Measurements from ENCODE around the gene ANKRD1. TPM values are rescaled to one million over a fixed set of nuclear protein-coding genes. Genes with fewer than 3 reads are reported as not detected.

The ANKRD1 gene
- total RNA-seq, 1 experiment from 2014 or later = not detected

DNA sequence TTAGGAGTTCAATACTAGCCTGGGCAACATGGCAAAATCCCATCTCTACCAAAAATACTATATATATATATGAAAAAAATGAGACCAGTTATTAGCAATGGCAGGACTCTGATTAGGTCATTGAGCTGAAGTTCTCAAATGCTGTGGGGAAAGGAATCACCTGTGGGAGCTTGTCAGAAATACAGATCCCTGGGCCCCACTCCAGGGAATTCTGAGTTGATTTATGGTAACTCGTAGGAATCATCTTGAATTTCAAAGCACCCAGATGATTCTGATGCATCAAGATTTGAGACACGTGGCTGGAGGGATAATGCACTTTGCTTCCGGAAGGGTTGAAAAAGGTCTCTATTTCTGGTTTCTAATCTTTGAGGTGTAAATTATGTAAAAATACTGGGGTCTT lies 1.0 kb upstream of the ANKRD1 start:
- no peak overlapping the region for H3K4me3 ChIP-seq (replicated peaks in 1 of 2; ENCODE audit: low read depth in 1 of 2, low read length in 2 of 2)
- POLR2A ChIA-PET = no interaction called here
- ATAC-seq = no peak
- RAD21 ChIA-PET (ENCODE audit: low non-redundant PET in 1 of 2, low total read pairs in 2 of 2, uncharacterized antibody in 2 of 2, unreplicated experiment in 2 of 2) = no interaction called here
- no peak overlapping the region for H3K27ac ChIP-seq (ENCODE audit: low read depth, low read length)
- no peaks in the 10 kb centered on the region for H4K20me1 ChIP-seq (ENCODE audit: insufficient read depth)
- no peaks in the 10 kb centered on the region for H3K79me2 ChIP-seq (ENCODE audit: insufficient read depth, low read length)
- DNase-seq (ENCODE audit: low read depth, low spot score) = no peak
- peaks cover 9 to 12% of the 10 kb centered on the region in 2 experiments for H3K4me1 ChIP-seq (ENCODE audit: control insufficient read depth in 1 of 2, insufficient read depth in 2 of 2, low read length in 2 of 2)
- intact Hi-C loops (cut with micrococcal nuclease) = no loop called here
- TF ChIP-seq EZH2phosphoT487 (IDR thresholded peaks at IDR 0.05; ENCODE audit: borderline replicate concordance) (no peak), ZFX (IDR thresholded peaks at IDR 0.05) (no peak), SIN3A (IDR thresholded peaks at IDR 0.05; ENCODE audit: low read depth) (no peak), EZH2 (IDR thresholded peaks at IDR 0.05) (no peak), CEBPB (IDR thresholded peaks at IDR 0.05; ENCODE audit: low read depth) (no peak), TCF7L2 (IDR thresholded peaks at IDR 0.05; ENCODE audit: borderline replicate concordance, extremely low read depth, insufficient read depth, insufficient read length) (no peak), YY1 (IDR thresholded peaks at IDR 0.05; ENCODE audit: extremely low read depth, insufficient replicate concordance, low read depth, low read length) (no peak), SP1 (IDR thresholded peaks at IDR 0.05; ENCODE audit: low read depth) (no peak), ZNF274 (IDR thresholded peaks at IDR 0.05; ENCODE audit: low read depth, low read length) (no peak), SRF (IDR thresholded peaks at IDR 0.05; ENCODE audit: low read depth) (no peak), POLR2A (IDR thresholded peaks at IDR 0.05; ENCODE audit: borderline replicate concordance, extremely low read depth, insufficient read depth, insufficient read length) (no peak), EGR1 (IDR thresholded peaks at IDR 0.05; ENCODE audit: low read depth) (no peak), POLR2AphosphoS5 (IDR thresholded peaks at IDR 0.05; ENCODE audit: low read depth, low read length) (no peak), ELF1 (IDR thresholded peaks at IDR 0.05; ENCODE audit: borderline replicate concordance, low read depth) (no peak)
- TF ChIP-seq, protein P1, sequence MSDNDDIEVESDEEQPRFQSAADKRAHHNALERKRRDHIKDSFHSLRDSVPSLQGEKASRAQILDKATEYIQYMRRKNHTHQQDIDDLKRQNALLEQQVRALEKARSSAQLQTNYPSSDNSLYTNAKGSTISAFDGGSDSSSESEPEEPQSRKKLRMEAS (IDR thresholded peaks at IDR 0.05) = no peak
- TF ChIP-seq, protein P2, sequence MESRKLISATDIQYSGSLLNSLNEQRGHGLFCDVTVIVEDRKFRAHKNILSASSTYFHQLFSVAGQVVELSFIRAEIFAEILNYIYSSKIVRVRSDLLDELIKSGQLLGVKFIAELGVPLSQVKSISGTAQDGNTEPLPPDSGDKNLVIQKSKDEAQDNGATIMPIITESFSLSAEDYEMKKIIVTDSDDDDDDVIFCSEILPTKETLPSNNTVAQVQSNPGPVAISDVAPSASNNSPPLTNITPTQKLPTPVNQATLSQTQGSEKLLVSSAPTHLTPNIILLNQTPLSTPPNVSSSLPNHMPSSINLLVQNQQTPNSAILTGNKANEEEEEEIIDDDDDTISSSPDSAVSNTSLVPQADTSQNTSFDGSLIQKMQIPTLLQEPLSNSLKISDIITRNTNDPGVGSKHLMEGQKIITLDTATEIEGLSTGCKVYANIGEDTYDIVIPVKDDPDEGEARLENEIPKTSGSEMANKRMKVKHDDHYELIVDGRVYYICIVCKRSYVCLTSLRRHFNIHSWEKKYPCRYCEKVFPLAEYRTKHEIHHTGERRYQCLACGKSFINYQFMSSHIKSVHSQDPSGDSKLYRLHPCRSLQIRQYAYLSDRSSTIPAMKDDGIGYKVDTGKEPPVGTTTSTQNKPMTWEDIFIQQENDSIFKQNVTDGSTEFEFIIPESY (IDR thresholded peaks at IDR 0.05; ENCODE audit: extremely low read depth, insufficient replicate concordance, low read length) = no peak
- TF ChIP-seq, protein P3, sequence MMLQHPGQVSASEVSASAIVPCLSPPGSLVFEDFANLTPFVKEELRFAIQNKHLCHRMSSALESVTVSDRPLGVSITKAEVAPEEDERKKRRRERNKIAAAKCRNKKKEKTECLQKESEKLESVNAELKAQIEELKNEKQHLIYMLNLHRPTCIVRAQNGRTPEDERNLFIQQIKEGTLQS (IDR thresholded peaks at IDR 0.05) = no peak
- TF ChIP-seq, protein P4, sequence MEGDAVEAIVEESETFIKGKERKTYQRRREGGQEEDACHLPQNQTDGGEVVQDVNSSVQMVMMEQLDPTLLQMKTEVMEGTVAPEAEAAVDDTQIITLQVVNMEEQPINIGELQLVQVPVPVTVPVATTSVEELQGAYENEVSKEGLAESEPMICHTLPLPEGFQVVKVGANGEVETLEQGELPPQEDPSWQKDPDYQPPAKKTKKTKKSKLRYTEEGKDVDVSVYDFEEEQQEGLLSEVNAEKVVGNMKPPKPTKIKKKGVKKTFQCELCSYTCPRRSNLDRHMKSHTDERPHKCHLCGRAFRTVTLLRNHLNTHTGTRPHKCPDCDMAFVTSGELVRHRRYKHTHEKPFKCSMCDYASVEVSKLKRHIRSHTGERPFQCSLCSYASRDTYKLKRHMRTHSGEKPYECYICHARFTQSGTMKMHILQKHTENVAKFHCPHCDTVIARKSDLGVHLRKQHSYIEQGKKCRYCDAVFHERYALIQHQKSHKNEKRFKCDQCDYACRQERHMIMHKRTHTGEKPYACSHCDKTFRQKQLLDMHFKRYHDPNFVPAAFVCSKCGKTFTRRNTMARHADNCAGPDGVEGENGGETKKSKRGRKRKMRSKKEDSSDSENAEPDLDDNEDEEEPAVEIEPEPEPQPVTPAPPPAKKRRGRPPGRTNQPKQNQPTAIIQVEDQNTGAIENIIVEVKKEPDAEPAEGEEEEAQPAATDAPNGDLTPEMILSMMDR (IDR thresholded peaks at IDR 0.05 in 2 of 3, conservative IDR thresholded peaks at IDR 0.05 in 1 of 3; ENCODE audit: borderline replicate concordance in 1 of 3, insufficient read depth in 1 of 3, low read depth in 2 of 3, low read length in 2 of 3) = no peak
- no peak overlapping the region for H3K4me2 ChIP-seq (ENCODE audit: low read length)
- no peaks in the 10 kb centered on the region for H3K9me3 ChIP-seq (ENCODE audit: control insufficient read depth in 1 of 2, insufficient read depth in 1 of 2, low read depth in 1 of 2, low read length in 2 of 2)
- H3K9me2 ChIP-seq (ENCODE audit: insufficient read depth) = no peaks in the 10 kb centered on the region
- H3K36me3 ChIP-seq (ENCODE audit: control insufficient read depth in 1 of 2, insufficient read depth in 2 of 2, low read length in 2 of 2) = no peaks in the 10 kb centered on the region
- BruUV-seq (replicated peaks) = no TSS peak
- H3K9ac ChIP-seq (ENCODE audit: low read length) = no peak overlapping the region
- H2AFZ ChIP-seq (ENCODE audit: low read depth, low read length, poor library complexity, severe bottlenecking) = no peak overlapping the region
- no peaks in the 10 kb centered on the region for H3K27me3 ChIP-seq (ENCODE audit: insufficient read depth, low read length)
- CTCF ChIA-PET = interaction anchor here (4.9 kb wide), 1 partner anchor 10 kb away, joined by 24 read pairs; no protein-coding TSS in a partner anchor
